ENCODE measurements around the gene RPA1.

RPA1 gene

DNA sequence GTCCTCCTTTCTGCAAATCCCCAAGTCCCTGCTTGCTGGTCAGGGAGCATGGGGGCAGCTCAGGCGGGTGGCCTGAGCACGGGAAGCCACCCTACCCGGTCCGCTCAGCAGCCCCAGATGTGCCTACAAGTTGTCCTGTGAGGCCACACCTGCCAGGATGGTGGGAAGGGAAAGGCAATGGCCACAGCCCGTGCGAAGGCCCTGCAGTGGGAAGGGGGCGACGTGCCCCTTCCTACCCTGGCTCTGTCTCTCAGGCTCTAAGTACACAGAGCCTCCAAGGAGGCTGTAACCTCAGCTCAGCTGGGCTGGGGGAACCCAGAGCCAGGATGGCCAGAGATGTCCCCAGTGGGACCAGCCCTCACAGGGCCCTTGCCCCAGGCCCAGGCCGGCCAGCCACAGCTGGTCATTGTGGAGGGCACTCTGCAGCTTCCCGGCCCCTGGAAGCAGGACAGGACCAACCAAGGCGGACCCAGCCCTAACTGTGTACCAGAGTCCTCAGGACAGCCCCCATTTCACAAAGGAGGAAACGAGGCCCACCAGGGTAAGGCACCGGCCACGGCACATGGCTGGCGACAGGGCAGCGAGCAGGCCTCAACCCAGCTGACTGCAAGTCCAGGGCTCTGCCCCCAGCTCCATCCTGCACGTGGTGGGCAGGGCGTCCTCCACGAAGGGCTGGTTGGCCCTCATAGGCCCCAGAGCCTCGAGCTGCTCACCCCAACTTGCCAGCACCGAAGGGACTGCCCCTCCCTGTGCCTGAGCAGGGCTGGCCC is 113.0 kb downstream of the RPA1 start:
- DNase-seq: no peak

GRCh38 chr17:1943436-1943831 is 113.6 kb downstream of the RPA1 start:
- no peak for DNase-seq

- DNase-seq: no peak
Measured at GRCh38 chr17:1945621-1946020, 115.8 kb downstream of the RPA1 start.

DNA sequence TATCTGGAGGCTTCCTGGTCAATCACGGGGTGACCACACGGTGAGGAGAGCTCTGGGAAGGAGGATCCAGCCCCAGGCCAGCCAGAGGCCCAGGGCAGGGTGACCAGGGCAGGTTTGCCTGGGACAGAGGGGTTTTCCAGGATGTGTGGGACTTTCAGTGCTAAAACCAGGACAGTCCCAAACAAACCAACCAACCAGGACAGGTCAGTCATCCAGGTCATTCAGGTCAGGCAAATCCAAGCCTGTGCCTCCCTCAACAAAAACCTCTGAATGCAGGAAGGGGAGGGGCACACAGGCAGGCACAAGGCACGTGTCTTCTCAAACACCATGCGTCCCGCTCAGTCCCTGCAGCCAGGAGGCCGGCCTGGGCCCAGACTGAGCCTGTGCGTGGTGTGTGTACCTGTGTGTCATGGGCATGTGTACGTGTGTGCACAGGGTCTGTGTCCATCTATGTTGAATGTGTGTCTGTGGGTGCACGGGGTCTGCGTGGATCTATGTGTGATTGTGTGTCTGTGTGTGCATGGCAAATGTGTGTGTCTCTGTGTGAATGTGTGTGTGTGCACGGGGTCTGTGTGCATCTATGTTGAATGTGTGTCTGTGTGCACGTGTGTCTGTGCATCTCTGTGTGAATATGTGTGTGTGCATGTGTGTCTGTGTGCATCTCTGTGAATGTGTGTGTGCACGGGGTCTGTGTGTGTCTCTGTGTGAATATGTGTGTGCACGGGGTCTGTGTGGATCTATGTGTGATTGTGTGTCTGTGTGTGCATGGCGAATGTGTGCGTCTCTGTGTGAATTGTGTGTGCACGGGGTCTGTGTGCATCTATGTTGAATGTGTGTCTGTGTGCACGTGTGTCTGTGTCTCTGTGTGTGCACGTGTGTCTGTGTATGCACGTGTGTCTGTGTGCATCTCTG is 116.5 kb downstream of the RPA1 start:
- no peak for DNase-seq

DNA sequence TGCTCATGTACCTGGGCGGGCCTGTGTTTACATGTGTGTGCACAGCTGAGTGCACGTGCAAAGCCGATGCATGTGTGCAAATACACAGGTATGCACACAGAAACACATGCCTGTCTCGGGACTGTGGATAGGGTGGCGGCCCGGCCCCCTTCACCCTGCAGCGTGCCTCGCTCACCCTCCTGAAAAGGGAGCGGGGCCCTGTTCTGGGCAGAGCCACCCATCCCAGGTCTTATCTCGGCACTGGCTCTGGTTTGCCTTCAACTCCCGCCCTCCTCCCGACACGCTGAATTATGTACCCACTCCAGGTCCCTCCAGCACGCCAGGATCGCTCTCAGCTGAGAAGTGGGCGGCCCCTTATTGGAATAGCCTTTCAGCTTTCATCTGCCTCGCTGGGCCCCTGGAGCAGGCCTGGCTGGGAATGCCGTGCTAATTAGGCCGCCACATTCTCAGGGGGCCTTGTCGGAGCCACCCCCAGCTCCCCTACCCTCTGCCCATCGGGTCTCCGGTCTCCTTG is 117.5 kb downstream of the RPA1 start:
- no peak for DNase-seq

DNA sequence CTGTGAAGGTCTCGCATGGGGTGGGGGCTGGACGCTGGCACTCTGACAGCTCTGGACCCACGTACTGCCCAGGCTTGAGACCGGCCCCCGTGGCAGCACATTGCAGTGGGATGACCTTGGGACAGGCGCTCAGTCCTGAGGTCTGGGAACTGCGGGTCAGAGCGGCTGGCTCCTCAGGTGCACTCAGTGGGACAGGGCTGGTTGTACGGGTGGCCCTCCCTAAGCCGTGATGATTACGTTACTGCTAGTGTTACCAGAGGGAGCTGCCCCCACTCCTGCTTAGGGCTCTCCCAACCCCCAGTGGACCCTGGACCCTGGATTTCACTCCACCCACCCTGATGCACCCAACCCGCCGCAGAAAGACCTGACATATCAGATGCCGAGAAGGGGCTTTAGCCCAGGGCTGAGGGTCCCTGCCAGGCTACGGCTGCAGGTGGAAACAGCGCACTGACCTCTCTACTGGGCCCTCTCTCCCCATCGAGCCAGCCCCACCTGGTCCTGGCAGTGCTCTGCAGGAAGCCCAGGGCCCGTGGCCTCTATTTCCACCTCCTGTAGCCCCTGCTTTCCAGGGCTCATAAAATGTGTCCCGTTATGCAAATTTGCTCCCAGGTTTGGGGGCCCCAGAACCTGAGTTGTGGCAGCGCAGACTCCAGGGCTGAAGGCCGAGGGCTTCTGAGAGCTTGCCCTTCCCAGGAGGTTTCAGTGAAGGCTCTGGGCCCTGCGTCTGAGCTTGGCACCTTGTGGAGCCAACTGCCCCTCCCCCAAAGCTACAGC is 118.1 kb downstream of the RPA1 start:
- no peak for DNase-seq

- DNase-seq: no peak
Measured at GRCh38 chr17:1948517-1948825, 118.7 kb downstream of the RPA1 start.

All from activated naive CD4-positive, alpha-beta T cell treated with anti-CD3 and anti-CD28 coated beads, Interleukin-2, amount 50 U/mL, for 16 hours (primary cell).